CD14-positive monocyte (primary cell): ENCODE data around the gene HRH4. TPM values are rescaled to one million over a fixed set of nuclear protein-coding genes. Genes with fewer than 3 reads are reported as not detected.

Experiments used
- DNase-seq, 3 donors: peaks; one replicate each; pipeline ENCODE4 v3.0.0-alpha.2; 2011 to 2022
- H2AFZ ChIP-seq: 2 replicates; pipeline ENCODE4 v1.6.0; 2012; ENCODE audit warnings: mild to moderate bottlenecking, low read depth, low read length, inconsistent platforms; ENCODE audit not compliant: insufficient read depth, poor library complexity, severe bottlenecking
- H3K27ac ChIP-seq, 2 donors: 1 replicate in 1 of 2; 2 replicates in 1 of 2; pipeline ENCODE4 v1.5.1; 2012 to 2013; ENCODE audit warnings: low read length in 2 of 2, control low read depth in 1 of 2, inconsistent platforms in 1 of 2, low read depth in 1 of 2, mild to moderate bottlenecking in 1 of 2
- H3K27me3 ChIP-seq, 2 donors: one replicate each; pipeline versions ENCODE4 v1.6.0 to v1.6.1; 2011 to 2013; ENCODE audit warnings: low read length in 2 of 2; ENCODE audit not compliant: control insufficient read depth in 2 of 2, insufficient read depth in 2 of 2
- H3K36me3 ChIP-seq, 2 donors: replicated peaks in 1 of 2; 1 replicate in 1 of 2; 2 replicates in 1 of 2; pipeline versions ENCODE4 v1.5.1 to v1.6.1; 2012 to 2013; ENCODE audit warnings: low read length in 2 of 2, control low read depth in 1 of 2, inconsistent platforms in 1 of 2, mild to moderate bottlenecking in 1 of 2; ENCODE audit not compliant: insufficient read depth in 2 of 2, control insufficient read depth in 1 of 2
- H3K4me1 ChIP-seq, 2 donors: 1 replicate in 1 of 2; 2 replicates in 1 of 2; pipeline versions ENCODE4 v1.5.1 to v1.6.1; 2012 to 2013; ENCODE audit warnings: low read length in 2 of 2, control low read depth in 1 of 2, inconsistent platforms in 1 of 2, mild to moderate bottlenecking in 1 of 2, moderate library complexity in 1 of 2; ENCODE audit not compliant: insufficient read depth in 2 of 2, control insufficient read depth in 1 of 2
- H3K4me2 ChIP-seq: replicated peaks from 2 replicates; pipeline ENCODE3; 2012; ENCODE audit warnings: low read length, moderate library complexity, mild to moderate bottlenecking; ENCODE audit not compliant: poor library complexity, severe bottlenecking; ENCODE audit errors: extremely low read depth
- H3K4me3 ChIP-seq, 3 experiments: fragments of 200-600 bp in 1 of 3; sonication (generic) in 1 of 3; replicated peaks in 1 of 3; 1 replicate in 2 of 3; 2 replicates in 1 of 3; pipeline ENCODE4 v1.5.1; 2011 to 2013; ENCODE audit warnings: low read length in 3 of 3, mild to moderate bottlenecking in 3 of 3, control low read depth in 2 of 3, low read depth in 2 of 3, inconsistent platforms in 1 of 3, moderate library complexity in 1 of 3
- H3K79me2 ChIP-seq: 2 replicates; pipeline ENCODE4 v1.6.0; 2012; ENCODE audit warnings: mild to moderate bottlenecking, control low read depth, inconsistent platforms, low read length, moderate library complexity; ENCODE audit not compliant: insufficient read depth
- H3K9ac ChIP-seq: 2 replicates; pipeline ENCODE4 v1.6.0; 2017; ENCODE audit warnings: low read length, mild to moderate bottlenecking; ENCODE audit not compliant: insufficient read depth, poor library complexity, severe bottlenecking
- H3K9me3 ChIP-seq, 2 donors: replicated peaks in 1 of 2; 1 replicate in 1 of 2; 2 replicates in 1 of 2; pipeline versions ENCODE4 v1.5.1 to v1.6.1; 2012 to 2013; ENCODE audit warnings: low read length in 2 of 2, control low read depth in 1 of 2; ENCODE audit not compliant: control insufficient read depth in 1 of 2, insufficient read depth in 1 of 2
- H4K20me1 ChIP-seq: 2 replicates; pipeline ENCODE4 v1.6.0; 2012; ENCODE audit warnings: mild to moderate bottlenecking, low read length, control low read depth, moderate library complexity; ENCODE audit not compliant: insufficient read depth
- H3K27ac Mint-ChIP-seq, 7 donors: one replicate each; pipeline ENCODE4 v1.8.0; 2020; ENCODE audit warnings: mild to moderate bottlenecking in 7 of 7, mixed read lengths in 7 of 7, moderate library complexity in 6 of 7, inconsistent platforms in 2 of 7
- H3K27me3 Mint-ChIP-seq, 3 donors: one replicate each; pipeline ENCODE4 v1.8.0; 2021 to 2022; ENCODE audit warnings: low read depth in 3 of 3, mild to moderate bottlenecking in 3 of 3, mixed read lengths in 3 of 3, moderate library complexity in 3 of 3, inconsistent platforms in 1 of 3
- H3K36me3 Mint-ChIP-seq, 2 donors: one replicate each; pipeline ENCODE4 v1.8.0; 2020; ENCODE audit warnings: mixed read lengths in 2 of 2, inconsistent platforms in 1 of 2, mild to moderate bottlenecking in 1 of 2
- H3K4me1 Mint-ChIP-seq: one replicate; pipeline ENCODE4 v1.8.0; 2020; ENCODE audit warnings: mild to moderate bottlenecking, mixed read lengths
- H3K4me3 Mint-ChIP-seq, 2 donors: one replicate each; pipeline ENCODE4 v1.8.0; 2020; ENCODE audit warnings: mild to moderate bottlenecking in 2 of 2, mixed read lengths in 2 of 2, moderate library complexity in 1 of 2
- H3K9me3 Mint-ChIP-seq, 7 donors: one replicate each; pipeline ENCODE4 v1.8.0; 2020 to 2022; ENCODE audit warnings: mixed read lengths in 7 of 7, mild to moderate bottlenecking in 6 of 7, moderate library complexity in 6 of 7, inconsistent platforms in 2 of 7
- WGBS: methylation state at CpG from one replicate; pipeline ENCODE4 v1.1.5; 2013; ENCODE audit warnings: missing lambda C conversion rate; ENCODE audit not compliant: insufficient coverage; 5-methylcytosine and 5-hydroxymethylcytosine counted together
- intact Hi-C, 2 donors: fragments of 100-400 bp; cut with micrococcal nuclease; formaldehyde crosslinking; loops; one replicate each; pipeline versions ENCODE4 v1.15.0 to v1.15.1; 2023
- polyA plus RNA-seq, 3 donors: library from polyadenylated mRNA; depleted of rRNA in 1 of 3; unstranded in 2 of 3; stranded (reverse) in 1 of 3; fragments of 300-500 nt in 2 of 3; fragments of >200 nt in 1 of 3; fragmentation: Illumina TruSeq in 2 of 3; gene quantifications; 1 replicate in 2 of 3; 2 replicates in 1 of 3; pipeline ENCODE4 v1.2.3, GENCODE V29; 2012 to 2021
- TF ChIP-seq, protein P1 (sequence below): fragments of 200-600 bp; IDR thresholded peaks from one replicate; pipeline ENCODE4 v1.8.0; 2022; ENCODE audit warnings: antibody characterized with exemption, mild to moderate bottlenecking

HRH4 gene
- polyA plus RNA-seq, 3 donors: 0.10 TPM; not detected in 2

DNA sequence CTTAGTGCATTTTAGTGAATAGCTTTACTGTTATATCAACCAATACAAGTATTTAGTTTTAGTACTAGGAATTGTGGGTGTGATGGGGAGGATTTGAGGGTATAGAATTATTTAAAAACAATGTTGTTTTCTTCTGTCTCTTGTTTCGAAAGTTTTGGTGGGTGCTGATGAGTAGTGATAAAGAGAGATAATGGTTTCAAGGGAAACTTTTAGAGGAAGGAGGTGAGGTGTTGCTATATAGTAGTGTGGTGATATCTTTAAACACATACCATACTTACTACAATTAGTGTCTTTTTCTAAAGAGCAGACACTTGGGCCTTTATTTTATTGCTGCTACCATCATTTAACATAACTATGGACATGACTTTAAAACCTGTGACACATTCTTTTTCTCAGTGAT lies 23.5 kb upstream of the HRH4 start:
- Histone ChIP-seq H3K36me3 (peaks cover 27 to 57% of the 10 kb centered on the region in 2 donors), H3K27me3 (no peaks in the 10 kb centered on the region), H3K4me1 (peaks cover 0 to 4% of the 10 kb centered on the region in 2 donors), H4K20me1 (no peaks in the 10 kb centered on the region), H3K27ac (no peak overlapping the region), H3K79me2 (no peaks in the 10 kb centered on the region), H2AFZ (no peak overlapping the region), H3K9me3 (no peaks in the 10 kb centered on the region), H3K4me2 (no peak overlapping the region), H3K9ac (no peak overlapping the region), H3K4me3 (no peak overlapping the region)
- no peak for DNase-seq
- Mint-ChIP-seq H3K27ac (no peak overlapping the region), H3K36me3 (peaks cover 52 to 71% of the 10 kb centered on the region in 2 donors), H3K9me3 (no peaks in the 10 kb centered on the region), H3K27me3 (no peaks in the 10 kb centered on the region), H3K4me3 (no peak overlapping the region), H3K4me1 (peaks cover 15% of the 10 kb centered on the region)
- WGBS: 83% methylated on average over 1 of the region's 1 CpG
- intact Hi-C loops: loop anchor here in 1 of 2 donors (10.0 kb wide), 1 partner anchor 62 kb away; no protein-coding TSS in a partner anchor
- TF ChIP-seq, protein P1, sequence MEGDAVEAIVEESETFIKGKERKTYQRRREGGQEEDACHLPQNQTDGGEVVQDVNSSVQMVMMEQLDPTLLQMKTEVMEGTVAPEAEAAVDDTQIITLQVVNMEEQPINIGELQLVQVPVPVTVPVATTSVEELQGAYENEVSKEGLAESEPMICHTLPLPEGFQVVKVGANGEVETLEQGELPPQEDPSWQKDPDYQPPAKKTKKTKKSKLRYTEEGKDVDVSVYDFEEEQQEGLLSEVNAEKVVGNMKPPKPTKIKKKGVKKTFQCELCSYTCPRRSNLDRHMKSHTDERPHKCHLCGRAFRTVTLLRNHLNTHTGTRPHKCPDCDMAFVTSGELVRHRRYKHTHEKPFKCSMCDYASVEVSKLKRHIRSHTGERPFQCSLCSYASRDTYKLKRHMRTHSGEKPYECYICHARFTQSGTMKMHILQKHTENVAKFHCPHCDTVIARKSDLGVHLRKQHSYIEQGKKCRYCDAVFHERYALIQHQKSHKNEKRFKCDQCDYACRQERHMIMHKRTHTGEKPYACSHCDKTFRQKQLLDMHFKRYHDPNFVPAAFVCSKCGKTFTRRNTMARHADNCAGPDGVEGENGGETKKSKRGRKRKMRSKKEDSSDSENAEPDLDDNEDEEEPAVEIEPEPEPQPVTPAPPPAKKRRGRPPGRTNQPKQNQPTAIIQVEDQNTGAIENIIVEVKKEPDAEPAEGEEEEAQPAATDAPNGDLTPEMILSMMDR: no peak

DNA sequence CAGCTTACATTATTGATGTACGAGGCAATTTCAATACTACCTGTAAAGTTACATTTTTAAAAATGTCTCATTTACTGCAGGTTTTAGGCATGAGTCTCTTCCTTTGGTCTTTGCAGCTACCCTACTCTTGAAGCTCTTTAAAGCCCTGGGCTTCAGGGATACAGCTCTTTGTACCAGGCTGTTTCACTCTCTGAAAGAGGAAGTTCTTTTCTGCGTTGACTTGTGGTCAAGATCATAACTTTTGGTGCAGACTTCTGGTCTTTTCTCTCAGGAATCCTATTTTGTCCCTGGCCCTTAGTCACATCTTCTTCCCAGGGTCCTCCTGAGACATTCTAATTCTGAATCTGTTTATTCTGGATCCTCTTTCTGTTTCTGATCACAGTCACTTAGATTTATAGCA lies 16.6 kb upstream of the HRH4 start:
- H3K27me3 Mint-ChIP-seq: no peaks in the 10 kb centered on the region

More for the DNA sequence above, 16.6 kb upstream of the HRH4 start:
- peak in 2 of 3 donors; percentile 22 to 27 for DNase-seq
- no peaks in the 10 kb centered on the region for H3K9me3 Mint-ChIP-seq
- H3K4me1 ChIP-seq: peaks cover 0 to 10% of the 10 kb centered on the region in 2 donors
- peaks cover 18% of the 10 kb centered on the region for H3K4me1 Mint-ChIP-seq
- no peaks in the 10 kb centered on the region for H3K9me3 ChIP-seq
- no peaks in the 10 kb centered on the region for H3K79me2 ChIP-seq
- intact Hi-C loops: no loop called here
- H3K4me2 ChIP-seq: no peak overlapping the region
- H3K4me3 ChIP-seq: no peak overlapping the region
- WGBS: 0% methylated on average over 1 of the region's 2 CpGs
- H3K27ac Mint-ChIP-seq: no peak overlapping the region
- H3K27me3 ChIP-seq: no peaks in the 10 kb centered on the region
- peaks cover 55 to 75% of the 10 kb centered on the region in 2 donors for H3K36me3 ChIP-seq
- TF ChIP-seq, protein P1: no peak
- H3K4me3 Mint-ChIP-seq: no peak overlapping the region
- no peak overlapping the region for H2AFZ ChIP-seq
- H3K27ac ChIP-seq: no peak overlapping the region
- no peaks in the 10 kb centered on the region for H4K20me1 ChIP-seq
- H3K9ac ChIP-seq: no peak overlapping the region
- peaks cover 61 to 79% of the 10 kb centered on the region in 2 donors for H3K36me3 Mint-ChIP-seq
